ENCODE data around the gene NDUFAF8. TPM values are rescaled to one million over a fixed set of nuclear protein-coding genes. Genes with fewer than 3 reads are reported as not detected.

NDUFAF8 gene
- total and polyA plus RNA-seq, 2 donors (not counting 1 experiment from before 2014, with no cell fraction given) = 41.7 to 42.6 TPM

- Histone ChIP-seq H2AFZ (ENCODE audit: insufficient read depth, low read depth, low read length, poor library complexity, severe bottlenecking) (no peak overlapping the region), H3K4me2 (replicated peaks; ENCODE audit: low read depth, low read length, poor library complexity, severe bottlenecking) (no peak overlapping the region), H3K9me3 (ENCODE audit: control extremely low read depth in 1 of 3, control insufficient read depth in 2 of 3, insufficient read depth in 1 of 3, low read length in 2 of 3) (no peaks in the 10 kb centered on the region), H3K27me3 (replicated peaks in 1 of 4; ENCODE audit: control extremely low read depth in 1 of 4, control insufficient read depth in 3 of 4, insufficient read depth in 4 of 4, low read length in 3 of 4) (no peaks in the 10 kb centered on the region), H3K4me3 (ENCODE audit: control extremely low read depth in 1 of 5, extremely low read depth in 1 of 5, insufficient read depth in 1 of 5, low read depth in 2 of 5, low read length in 4 of 5) (no peak overlapping the region), H4K20me1 (ENCODE audit: control insufficient read depth, insufficient read depth, low read length, poor library complexity, severe bottlenecking) (peaks cover 66% of the 10 kb centered on the region), H3K9ac (ENCODE audit: low read length) (no peak overlapping the region), H3K36me3 (replicated peaks in 1 of 2; ENCODE audit: control extremely low read depth in 1 of 2, control insufficient read depth in 1 of 2, extremely low read depth in 1 of 2, insufficient read depth in 2 of 2, low read length in 1 of 2) (peaks cover 0 to 57% of the 10 kb centered on the region in 2 experiments), H3K27ac (ENCODE audit: low read length in 2 of 2) (no peak overlapping the region), H3K4me1 (ENCODE audit: control insufficient read depth in 2 of 2, insufficient read depth in 2 of 2, low read length in 2 of 2) (peaks cover 9 to 11% of the 10 kb centered on the region in 2 donors), H3K79me2 (ENCODE audit: control insufficient read depth, insufficient read depth, low read length) (peaks cover 96% of the 10 kb centered on the region)
- WGBS (ENCODE audit: insufficient coverage) = 97% methylated on average over 12 of the region's 24 CpGs
- intact Hi-C loops (cut with micrococcal nuclease) = no loop called here
- no peak for TF ChIP-seq EZH2 (IDR thresholded peaks at IDR 0.05; ENCODE audit: borderline replicate concordance, insufficient read depth, low read depth, low read length, poor library complexity, severe bottlenecking)
- Mint-ChIP-seq H3K4me3 (no peak overlapping the region), H3K4me1 (peaks cover 12% of the 10 kb centered on the region), H3K27ac (no peak overlapping the region), H3K9me3 (ENCODE audit: insufficient read depth) (no peaks in the 10 kb centered on the region), H3K27me3 (no peaks in the 10 kb centered on the region)
- no peak for DNase-seq
- ChIA-PET CTCF (interaction anchor here (1.3 kb wide), 1 partner anchor 10 kb away, joined by 3 read pairs; no protein-coding TSS in a partner anchor), POLR2A (no interaction called here)
- ATAC-seq (ENCODE audit: low read depth) = no peak
Observed at GRCh38 chr17:81280571-81280970, 41.5 kb downstream of the NDUFAF8 start.

GRCh38 chr17:81282141-81282540 lies 43.0 kb downstream of the NDUFAF8 start:
- Histone ChIP-seq H3K4me1 (ENCODE audit: control insufficient read depth in 2 of 2, insufficient read depth in 2 of 2, low read length in 2 of 2) (peaks cover 16 to 20% of the 10 kb centered on the region in 2 donors), H3K27me3 (replicated peaks in 1 of 4; ENCODE audit: control extremely low read depth in 1 of 4, control insufficient read depth in 3 of 4, insufficient read depth in 4 of 4, low read length in 3 of 4) (no peaks in the 10 kb centered on the region), H3K79me2 (ENCODE audit: control insufficient read depth, insufficient read depth, low read length) (peaks cover 100% of the 10 kb centered on the region), H3K4me3 (ENCODE audit: control extremely low read depth in 1 of 5, extremely low read depth in 1 of 5, insufficient read depth in 1 of 5, low read depth in 2 of 5, low read length in 4 of 5) (no peak overlapping the region), H3K9ac (ENCODE audit: low read length) (no peak overlapping the region), H2AFZ (ENCODE audit: insufficient read depth, low read depth, low read length, poor library complexity, severe bottlenecking) (no peak overlapping the region), H3K36me3 (replicated peaks in 1 of 2; ENCODE audit: control extremely low read depth in 1 of 2, control insufficient read depth in 1 of 2, extremely low read depth in 1 of 2, insufficient read depth in 2 of 2, low read length in 1 of 2) (peaks cover 0 to 49% of the 10 kb centered on the region in 2 experiments), H3K9me3 (ENCODE audit: control extremely low read depth in 1 of 3, control insufficient read depth in 2 of 3, insufficient read depth in 1 of 3, low read length in 2 of 3) (no peaks in the 10 kb centered on the region), H4K20me1 (ENCODE audit: control insufficient read depth, insufficient read depth, low read length, poor library complexity, severe bottlenecking) (peaks cover 63% of the 10 kb centered on the region), H3K27ac (ENCODE audit: low read length in 2 of 2) (no peak overlapping the region), H3K4me2 (replicated peaks; ENCODE audit: low read depth, low read length, poor library complexity, severe bottlenecking) (no peak overlapping the region)
- WGBS (ENCODE audit: insufficient coverage) = over 99% methylated on average over 28 of the region's 33 CpGs
- ATAC-seq (ENCODE audit: low read depth) = no peak
- DNase-seq = no peak
- Mint-ChIP-seq H3K27ac (no peak overlapping the region), H3K4me3 (no peak overlapping the region), H3K9me3 (ENCODE audit: insufficient read depth) (no peaks in the 10 kb centered on the region), H3K4me1 (peaks cover 23% of the 10 kb centered on the region), H3K27me3 (no peaks in the 10 kb centered on the region)
- ChIA-PET POLR2A (no interaction called here), CTCF (no interaction called here)
- no peak for TF ChIP-seq EZH2 (IDR thresholded peaks at IDR 0.05; ENCODE audit: borderline replicate concordance, insufficient read depth, low read depth, low read length, poor library complexity, severe bottlenecking)
- no peak for TF ChIP-seq CTCF (IDR thresholded peaks at IDR 0.05)
- intact Hi-C loops (cut with micrococcal nuclease) = no loop called here

Data from B cell (primary cell).